Stimulated activated CD4-positive, alpha-beta T cell treated with anti-CD3 and anti-CD28 coated beads, TNF-alpha, amount 100 ng/mL, for 24 hours (primary cell): ENCODE data around the gene ID2.

Source experiments
- DNase-seq, 3 experiments: peaks; one replicate each; pipeline ENCODE4 v3.0.0-alpha.2; 2020; ENCODE audit warnings: low read depth in 3 of 3

Gene ID2

GRCh38 chr2:8681786-8682692, at the start of gene ID2:
Gene ID2, plus strand, starts transcription at chr2:8682056. Its CDS starts 110 bp downstream, at chr2:8682166.
- peak; percentile 96 to 98 (median 97) for DNase-seq

- DNase-seq = no peak
These were observed 49.1 kb upstream of the ID2 start for GRCh38 chr2:8632755-8633154.

GRCh38 chr2:8633186-8633734, 48.6 kb upstream of the ID2 start:
- DNase-seq = no peak

GRCh38 chr2:8633735-8634313, 48.0 kb upstream of the ID2 start:
- DNase-seq = no peak

GRCh38 chr2:8634466-8635172, 47.2 kb upstream of the ID2 start:
- DNase-seq = no peak

- no peak for DNase-seq
These were observed 45.8 kb upstream of the ID2 start for GRCh38 chr2:8636041-8636491.

GRCh38 chr2:8636721-8637636, 44.9 kb upstream of the ID2 start:
- no peak for DNase-seq

- no peak for DNase-seq
These were observed 43.5 kb upstream of the ID2 start for GRCh38 chr2:8638327-8638726.

GRCh38 chr2:8639122-8639635, 42.7 kb upstream of the ID2 start:
- DNase-seq = no peak

GRCh38 chr2:8640498-8640897, 41.4 kb upstream of the ID2 start:
- no peak for DNase-seq

- DNase-seq = no peak
These were observed 40.4 kb upstream of the ID2 start for GRCh38 chr2:8641301-8641965.

GRCh38 chr2:8642366-8643068, 39.3 kb upstream of the ID2 start:
- no peak for DNase-seq

- DNase-seq = no peak
These were observed 38.4 kb upstream of the ID2 start for GRCh38 chr2:8643250-8643995.

- DNase-seq = no peak
These were observed 37.9 kb upstream of the ID2 start for GRCh38 chr2:8643996-8644356.

GRCh38 chr2:8644605-8645175, 37.2 kb upstream of the ID2 start:
- DNase-seq = no peak

GRCh38 chr2:8645176-8645831, 36.6 kb upstream of the ID2 start:
- no peak for DNase-seq

- DNase-seq = no peak
These were observed 35.0 kb upstream of the ID2 start for GRCh38 chr2:8646731-8647461.

GRCh38 chr2:8647462-8647857, 34.4 kb upstream of the ID2 start:
- no peak for DNase-seq
